Effector CD8-positive, alpha-beta T cell (primary cell): Measurements from ENCODE around the gene CFAP99.

Experiments
- DNase-seq: peaks from one replicate; lab custom pipeline; 2025; lab: John Stamatoyannopoulos, UW

Gene CFAP99

DNA sequence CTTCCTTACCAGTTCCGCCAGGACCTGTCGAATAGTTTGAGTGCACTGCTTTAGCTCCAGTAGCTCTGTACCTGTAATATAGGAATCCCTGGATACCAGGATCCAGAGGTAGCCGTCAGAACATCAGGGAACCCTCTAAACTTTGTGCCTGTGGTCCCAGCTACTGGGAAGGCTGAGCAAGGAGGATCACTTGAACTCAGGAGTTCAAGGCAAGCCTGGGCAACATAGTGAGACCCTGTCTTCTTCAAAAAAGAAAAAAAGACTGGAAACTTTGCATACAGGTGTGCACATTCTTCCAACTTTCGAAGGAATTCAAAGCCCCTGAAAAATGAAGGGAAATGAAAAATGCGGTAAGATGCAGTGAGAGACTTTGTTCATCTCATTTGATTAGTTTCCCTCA is 85.1 kb downstream of the CFAP99 start:
- no peak for DNase-seq

DNA sequence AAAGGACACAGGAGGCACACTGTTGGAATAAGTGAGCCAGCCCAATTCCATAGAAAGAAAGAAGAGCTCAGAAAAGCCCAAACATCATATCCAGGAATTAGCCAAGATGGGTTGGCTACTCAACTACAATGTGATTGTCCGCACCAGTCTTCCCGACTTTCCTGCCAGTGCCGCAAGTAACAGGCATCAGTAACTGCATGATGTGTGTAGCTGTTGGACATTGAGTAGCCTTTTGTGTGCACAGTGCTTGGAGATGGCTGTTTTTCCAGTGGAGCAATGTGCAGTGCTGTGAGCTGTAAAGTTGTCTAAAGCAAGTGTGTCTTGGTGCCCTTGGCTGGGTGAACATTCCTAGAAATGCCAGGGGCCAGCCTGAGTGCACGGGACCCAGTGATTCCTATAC is 88.5 kb downstream of the CFAP99 start:
- DNase-seq = no peak

DNA sequence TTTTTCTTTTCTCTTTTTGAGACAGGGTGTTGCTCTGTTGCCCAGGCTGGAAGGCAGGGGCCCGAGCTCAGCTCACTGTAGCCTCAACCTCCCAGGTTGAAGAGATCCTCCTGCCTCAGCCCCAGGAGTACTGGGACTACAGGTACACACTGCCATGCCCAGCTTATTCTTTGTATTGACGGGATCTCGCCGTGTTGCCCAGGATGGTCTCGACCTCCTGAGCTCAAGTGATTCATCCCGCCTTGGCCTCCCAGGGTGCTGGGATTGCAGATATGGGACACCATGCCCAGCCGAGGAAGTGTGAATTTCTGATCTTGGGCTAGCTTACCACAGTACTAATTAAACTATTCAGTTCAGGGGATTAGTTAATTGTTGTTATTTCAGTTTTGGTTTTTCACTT is 89.1 kb downstream of the CFAP99 start:
- no peak for DNase-seq

DNA sequence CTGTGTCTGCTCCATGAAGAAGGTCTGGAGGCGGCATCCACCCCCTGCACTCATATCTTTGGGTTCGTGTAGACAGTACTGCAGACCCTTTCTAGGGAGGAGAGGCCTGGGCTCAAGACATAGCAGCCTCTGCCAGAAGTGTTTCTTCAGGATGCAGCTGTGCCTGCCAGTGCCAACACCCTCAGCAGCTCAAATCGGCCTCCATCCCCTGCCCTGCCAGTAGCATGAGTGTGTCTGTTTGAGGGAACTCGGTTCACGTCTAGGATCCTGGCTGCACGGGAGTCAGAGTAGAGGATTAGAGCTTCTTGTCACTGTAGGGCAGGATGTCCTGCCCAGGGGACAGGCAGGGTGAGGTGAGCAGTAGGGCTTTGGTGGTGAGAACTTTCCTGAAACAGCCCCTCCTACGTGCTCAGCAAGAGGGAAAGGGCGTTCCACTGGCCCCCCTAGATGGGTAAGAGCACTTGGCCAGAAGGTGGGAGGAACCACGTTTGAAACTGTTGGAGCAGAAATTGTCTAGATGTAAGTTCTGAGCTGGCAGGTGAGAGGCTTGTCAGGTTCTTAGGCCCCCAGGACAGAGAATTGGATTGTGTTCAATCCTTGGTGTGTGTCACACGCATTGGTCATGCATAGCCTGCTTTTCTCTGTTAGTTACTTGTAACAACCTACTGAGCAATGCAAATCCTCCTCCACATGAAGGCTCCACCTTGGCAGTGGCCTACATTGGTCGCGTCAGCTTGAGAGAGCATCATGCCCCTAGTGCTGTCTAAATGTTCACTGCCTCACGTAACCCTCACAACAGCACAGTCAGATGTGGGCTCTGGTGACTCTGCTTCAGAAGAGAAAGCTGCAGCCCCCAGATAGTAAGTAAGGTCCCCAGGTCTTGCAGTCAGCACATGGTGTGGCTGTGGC is 91.8 kb downstream of the CFAP99 start:
- DNase-seq = no peak

DNA sequence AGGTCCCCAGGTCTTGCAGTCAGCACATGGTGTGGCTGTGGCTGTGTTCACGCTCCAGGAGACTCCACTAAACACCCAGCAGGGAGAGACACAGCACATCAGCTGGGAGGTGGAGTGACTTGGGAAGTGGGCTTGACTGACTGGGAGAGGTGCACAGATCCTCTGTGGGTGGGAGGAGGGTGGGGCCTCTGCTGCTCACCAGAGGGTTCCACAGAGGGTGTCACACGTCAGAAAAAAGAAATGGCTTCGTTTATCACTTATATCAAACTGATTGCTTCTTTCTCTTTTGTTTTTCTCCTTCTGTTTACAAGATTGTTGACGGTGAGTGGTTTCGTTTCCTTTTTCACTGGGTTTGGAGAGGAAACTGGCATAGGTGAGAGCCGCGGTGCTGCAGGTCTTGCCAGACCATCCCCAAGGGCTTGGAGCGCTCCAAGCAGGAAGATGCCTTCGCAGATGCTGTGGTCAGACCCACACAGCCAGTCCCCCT is 92.9 kb downstream of the CFAP99 start:
- DNase-seq = no peak
